SKM-1 (cell line): ENCODE results near the gene GFOD1.
"Not testable (repeated sequence)": the region's sequence is repeated elsewhere in the genome, so short reads cannot be mapped to it uniquely, and the experiment has no call there.

Source experiments
- DNase-seq: peaks from one replicate; lab custom pipeline; 2025; ENCODE audit not compliant: unreplicated experiment; lab: John Stamatoyannopoulos, UW

The GFOD1 gene

DNA sequence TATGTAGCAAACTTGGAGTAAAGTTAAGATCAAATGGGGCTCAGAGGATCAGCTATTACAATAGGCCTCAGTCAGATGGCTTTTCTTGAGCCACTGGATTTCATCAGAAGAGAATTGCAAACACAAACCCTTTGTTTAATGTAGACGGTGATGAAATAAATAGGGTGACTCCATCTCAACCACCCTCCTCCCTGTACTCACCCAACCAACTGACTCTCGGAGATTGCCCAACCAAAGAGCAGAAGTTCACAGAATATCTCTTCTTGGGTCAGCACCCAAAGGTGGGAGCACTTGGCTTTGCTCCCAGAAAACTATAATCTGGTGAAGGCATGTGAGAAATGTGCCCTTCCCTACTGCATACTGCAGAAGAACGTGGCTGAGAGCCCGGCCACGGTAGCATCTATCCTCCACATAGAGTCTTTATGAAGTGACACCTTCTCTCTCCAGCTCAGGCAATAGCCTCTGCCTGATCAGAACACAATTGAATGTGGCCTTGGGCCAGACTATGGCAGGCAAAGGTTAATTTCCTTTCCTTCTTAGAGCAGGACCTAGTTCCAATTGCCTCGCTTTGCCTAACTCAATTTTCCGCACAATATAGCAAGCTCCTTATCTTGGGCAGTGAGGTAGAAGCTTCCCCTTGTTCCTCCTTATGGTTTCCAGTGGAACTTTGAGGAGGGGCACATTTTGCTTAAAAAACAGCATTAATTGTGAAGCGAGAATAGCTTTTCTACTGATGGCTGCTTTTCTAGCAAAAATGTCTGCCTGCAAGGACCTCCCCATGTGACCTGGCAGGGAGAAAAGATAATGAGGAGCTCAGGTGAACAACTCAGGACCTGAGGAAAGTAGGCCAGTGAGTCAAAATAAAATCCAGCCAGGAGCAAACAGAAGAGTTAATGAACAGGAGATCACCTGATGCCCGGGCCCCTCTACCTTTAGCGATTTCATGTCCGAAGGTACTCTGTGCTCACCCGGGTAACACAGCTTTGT, 79.4 kb downstream of the GFOD1 start:
- DNase-seq, result peak; percentile 97

DNA sequence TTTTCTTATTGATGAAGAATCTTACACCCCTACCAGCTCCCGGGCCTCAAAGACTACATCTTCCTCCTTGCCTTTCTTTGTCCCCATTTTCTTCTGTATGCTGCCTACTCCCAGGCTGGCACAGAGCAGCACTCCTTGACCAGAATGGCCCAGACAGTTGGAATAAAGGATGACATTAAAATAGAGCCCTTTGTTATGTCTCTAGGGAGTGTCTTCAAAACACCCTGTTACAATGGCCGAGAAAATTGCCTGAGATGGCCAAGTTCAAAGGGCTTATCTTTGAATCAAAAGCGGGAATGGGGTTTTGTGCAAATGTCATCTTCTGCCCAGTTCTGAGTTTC, 80.1 kb downstream of the GFOD1 start:
- DNase-seq, result no peak

DNA sequence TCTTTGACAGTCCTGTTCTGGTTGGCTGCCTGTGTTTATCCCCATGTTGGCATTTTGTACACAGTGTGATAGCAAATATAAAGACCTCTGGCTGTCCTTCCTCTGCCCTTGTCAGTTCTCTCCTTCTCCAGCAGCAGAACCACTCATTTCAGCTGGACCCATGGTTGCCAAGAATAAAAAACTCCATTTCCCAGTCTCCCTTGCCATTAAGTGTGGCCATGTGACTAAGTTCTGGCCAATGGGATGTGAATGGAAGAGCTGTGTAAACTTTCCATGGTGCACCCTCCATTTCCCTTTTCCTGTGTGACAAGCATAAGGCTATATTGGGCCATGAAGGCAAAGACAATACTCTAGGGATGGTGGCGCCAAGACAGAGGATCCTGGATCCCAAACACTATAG, 80.6 kb downstream of the GFOD1 start:
- peak; percentile 34 for DNase-seq

DNA sequence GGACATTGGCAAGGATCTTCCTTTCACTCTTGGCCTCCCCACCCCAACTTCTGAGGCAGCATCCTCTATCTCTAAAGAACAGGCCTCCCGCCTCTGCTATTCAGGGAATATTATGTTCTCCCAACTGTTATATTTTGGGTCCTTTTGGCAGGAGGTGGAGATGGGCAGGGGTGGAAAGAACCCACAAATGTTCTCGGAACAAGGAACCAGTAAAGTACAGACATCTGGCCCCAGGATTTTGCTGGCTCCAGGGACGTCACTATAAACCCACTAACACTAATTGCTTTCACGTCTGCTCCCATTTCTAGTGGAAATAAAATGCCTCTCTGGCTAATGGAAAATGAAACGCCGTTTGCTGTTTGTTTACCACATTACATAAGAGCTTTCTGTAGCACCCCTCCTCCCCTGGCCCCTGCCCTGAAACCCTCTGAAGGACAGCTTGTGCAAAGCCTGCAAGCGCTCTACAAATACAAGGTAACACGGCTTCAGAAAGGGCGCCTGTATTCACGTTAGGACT, 81.4 kb downstream of the GFOD1 start:
- no peak for DNase-seq

DNA sequence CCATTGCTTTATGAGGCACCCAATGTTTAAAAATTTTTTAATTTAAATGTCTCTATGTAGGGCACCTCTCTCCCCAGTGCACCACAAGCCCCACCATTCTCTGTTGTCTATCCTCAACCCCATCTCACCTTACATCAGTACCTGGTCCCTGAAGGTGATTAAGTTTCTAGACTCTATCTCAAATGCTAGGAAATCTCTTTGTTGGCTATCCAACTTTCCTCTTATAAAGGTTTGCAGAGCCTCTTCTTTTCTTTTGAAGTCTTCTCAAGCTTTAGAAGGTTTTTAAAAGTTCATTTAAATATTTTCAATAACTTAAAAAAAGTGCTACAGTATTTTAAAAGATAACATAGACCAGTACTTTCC, 82.5 kb downstream of the GFOD1 start:
- DNase-seq, result no peak

DNA sequence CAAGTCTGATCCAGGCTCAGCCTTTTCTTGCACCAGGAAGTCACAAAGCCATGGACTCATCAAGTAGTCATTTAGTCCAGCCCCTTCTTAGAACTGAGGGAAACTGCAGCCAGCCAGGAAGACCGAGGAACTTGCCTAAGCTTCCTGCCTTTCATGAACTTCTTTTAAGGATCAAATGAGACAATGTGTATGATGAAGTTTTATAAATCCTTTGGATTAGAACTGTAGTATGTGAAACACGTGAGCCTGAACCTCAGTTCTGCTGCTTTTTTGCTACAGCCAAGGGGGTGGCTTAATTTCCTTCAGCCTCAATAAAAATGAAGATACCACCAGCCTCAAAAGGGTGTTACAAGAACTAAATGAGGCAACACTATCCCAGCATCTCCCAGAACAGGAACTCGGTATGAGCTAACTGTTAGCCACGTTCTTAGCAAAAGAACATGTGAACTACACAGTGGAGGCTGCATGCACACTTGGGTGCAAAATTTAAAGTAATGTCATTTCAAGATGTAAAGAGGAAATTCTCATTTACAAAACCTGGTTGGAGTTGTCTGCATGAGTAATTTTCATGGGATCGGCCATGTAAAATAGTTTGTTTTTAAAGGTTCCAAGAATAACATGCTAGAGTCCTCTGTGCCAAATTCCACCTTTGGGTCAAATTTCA, 83.0 kb downstream of the GFOD1 start:
- peak; percentile 80 for DNase-seq

DNA sequence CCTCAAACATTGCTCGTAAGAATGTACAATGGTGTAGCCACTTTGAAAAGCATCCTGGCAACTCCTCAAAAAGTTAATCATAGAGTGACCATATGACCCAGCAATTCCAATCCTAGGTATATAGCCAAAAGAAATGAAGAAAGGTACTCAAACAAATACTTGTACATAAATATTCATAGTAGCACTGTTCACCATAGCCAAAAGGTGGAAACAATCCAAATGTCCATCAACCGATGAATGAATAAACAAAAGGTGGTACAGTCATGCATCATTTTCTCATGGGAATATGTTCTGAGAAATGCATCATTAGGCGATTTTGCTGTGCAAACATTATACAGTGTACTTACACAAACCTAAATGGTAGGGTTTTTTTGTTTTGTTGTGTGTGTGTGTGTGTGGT, 84.7 kb downstream of the GFOD1 start:
- DNase-seq, result no peak

DNA sequence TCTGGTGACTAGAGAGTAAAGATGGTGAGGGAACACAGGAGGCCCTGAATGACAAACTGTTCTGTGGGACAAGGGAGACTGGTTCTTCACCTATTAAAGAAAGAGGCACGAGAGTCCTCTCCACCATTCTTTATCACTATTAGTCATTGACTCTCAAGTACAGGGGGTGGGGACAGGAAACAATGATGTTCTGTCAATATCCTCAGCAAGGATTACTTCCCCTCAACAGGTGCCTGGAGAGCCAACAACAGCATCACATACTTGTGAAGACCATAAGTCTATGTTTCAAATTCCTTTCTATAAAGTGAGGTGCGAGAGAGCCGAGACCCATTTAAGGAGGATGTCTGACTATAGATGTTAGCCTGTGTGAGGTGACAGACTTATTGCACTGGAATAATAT, 86.6 kb downstream of the GFOD1 start:
- DNase-seq, result no peak

DNA sequence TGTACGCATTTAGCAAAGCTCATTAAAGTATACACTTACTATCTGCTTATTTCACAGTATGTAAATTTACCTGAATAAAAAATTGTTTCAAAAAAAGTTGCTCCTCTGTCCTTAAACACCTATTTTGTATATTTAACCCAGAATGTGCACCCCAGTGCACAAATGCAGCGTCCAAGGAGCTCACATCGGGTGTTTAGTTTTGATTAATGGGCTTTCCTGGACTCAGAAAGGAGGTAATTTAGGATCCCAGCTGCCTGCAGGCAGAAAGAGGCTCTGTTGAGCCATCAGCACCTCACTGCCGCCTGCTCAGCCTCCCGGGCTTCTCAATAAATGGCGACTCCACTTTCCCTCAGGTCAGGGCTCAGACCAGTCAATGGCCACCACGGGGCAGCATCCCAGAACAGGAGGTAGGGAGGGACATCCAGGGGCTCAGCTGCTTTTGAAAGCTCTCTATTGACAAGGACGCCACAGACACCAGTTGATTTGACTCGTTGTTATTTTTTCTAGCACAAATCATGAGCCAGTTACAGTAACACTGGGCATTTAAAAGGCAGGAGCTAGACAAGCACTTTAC, 88.9 kb downstream of the GFOD1 start:
- no peak for DNase-seq

DNA sequence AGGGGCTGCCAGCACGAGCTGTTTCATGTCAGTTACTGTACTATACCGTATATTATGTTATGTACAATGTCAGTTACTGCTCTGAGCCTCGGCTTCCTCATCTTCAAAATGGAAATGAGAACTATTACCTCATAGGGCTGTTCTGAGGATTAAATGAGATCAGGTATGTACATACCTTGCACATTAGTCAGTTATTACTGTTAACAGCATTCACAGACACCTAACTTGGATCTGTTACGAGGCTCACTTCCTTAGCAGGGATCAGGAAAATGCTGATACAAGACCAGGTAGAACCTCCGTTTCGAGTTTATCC, 89.4 kb downstream of the GFOD1 start:
- no peak for DNase-seq

DNA sequence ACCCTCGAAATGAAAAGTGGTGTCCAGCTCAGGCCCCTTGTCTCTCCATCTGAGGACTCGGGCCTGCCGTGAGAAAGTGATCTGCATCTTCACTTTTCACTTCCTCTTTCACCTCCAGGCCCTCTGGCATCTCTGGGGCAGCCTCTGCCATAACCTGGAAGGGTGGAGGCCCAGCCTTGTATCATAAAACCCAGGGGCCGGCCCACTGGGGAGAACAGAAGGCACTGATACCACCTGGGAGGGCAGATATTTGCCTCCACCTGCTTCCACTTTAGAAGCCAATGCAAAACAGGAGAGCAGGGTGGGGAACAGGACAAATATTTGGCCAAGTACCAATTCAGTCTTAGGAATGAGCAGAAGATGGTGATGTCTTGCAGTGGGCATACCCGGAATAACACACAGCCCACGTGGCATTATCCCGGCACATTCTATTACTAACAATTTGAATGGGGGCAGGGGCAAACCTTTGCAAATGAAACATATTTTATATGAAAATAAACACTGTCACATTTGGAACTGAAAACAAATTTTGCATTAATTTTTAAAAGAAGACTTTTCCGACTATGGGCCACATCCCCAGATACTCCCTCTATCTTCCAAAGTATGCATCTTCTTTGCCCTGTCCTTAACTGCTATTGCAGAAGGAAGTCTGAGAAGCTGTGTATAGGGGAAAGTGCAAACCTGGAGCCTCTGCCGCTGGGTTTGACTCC, 89.9 kb downstream of the GFOD1 start:
- peak; percentile 23 for DNase-seq

DNA sequence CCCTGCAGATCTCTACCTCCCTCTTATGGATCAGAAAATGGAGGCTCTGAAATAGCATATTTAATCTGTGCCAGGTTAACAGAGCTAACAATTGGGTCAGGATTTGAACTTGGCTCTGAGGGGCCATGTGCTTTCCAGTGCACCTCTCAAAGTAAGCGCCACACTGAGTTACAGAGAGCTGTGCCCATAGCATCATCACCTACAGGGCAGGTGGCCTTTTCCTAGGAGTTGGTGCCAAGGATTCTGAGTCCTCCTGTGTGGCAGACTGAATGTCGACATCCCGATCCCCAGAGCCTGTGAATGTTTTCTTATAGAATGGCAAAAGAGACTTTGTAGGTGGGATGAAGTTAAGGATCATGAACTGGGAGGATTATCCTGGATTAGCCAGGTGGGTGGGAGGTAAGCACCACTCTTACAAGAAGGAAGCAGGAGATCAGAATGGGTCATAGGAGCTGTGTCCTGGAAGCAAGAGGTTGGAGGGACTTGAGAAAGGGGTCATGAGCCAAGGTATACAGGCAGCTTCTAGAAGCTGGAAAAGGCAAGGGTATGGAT, 91.1 kb downstream of the GFOD1 start:
- DNase-seq, result no peak

DNA sequence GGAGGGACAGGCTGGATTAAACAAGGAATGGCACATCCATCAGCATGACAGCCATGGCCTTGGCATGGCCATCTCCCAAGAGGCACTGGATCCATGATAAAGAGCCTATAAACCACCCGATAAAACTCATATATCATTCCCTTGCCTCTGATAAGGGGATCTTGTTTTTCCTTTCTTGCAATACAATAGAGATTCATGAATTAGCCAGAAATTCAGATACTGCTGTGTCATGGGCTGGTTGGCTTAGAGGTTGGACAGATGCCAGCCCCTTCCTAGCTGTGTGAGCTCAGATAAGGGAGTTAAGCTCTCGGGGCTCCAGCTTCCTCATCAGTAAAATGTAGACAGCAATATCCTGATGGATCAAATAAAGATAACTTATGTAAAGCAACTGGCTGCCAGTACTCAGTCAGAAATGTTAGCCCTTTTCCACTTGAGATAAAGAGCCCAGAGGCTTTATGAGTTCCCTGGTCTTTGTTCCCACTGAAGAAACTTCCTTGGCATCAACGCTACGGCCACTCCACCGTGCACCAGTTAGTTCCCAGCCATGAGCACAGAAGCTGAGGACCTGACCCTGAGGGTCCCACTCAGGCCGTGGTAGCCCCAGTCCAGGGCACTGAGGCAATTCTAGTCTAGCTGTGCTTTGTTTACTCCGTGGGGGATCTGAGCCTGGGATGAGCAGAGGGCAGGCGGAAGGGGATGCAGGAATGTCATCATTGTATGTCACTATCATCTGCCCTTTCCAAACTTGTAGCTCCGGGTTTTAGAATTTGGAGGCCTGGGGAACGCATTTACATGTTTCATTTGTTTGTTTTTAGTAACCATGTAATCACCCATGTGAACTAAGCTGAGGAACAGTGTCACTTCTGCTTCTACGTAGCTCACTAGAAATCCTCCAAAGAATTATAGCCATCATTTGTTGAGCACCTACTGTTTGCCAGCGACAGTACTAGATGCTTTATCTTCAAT, 91.8 kb downstream of the GFOD1 start:
- DNase-seq, result peak; percentile 55

DNA sequence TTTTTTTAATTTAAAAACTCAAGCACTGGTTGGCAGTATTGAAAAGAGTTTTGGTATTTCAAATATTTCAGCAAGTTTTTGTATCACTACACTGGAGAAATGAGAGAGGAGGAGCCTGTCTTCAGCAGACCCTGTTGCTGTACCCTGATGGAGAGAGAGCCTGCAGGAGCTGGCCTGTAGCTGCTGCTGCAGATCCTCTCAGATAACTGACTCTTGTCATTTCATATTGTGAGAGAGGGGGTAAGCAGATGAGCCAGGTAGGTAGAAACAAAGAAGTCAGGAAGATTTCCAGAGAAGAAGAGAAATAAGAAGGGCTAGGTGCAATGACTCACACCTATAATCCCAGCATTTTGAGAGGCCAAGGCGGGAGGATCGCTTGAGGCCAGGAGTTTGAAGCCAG, 94.9 kb downstream of the GFOD1 start:
- DNase-seq, result no peak

DNA sequence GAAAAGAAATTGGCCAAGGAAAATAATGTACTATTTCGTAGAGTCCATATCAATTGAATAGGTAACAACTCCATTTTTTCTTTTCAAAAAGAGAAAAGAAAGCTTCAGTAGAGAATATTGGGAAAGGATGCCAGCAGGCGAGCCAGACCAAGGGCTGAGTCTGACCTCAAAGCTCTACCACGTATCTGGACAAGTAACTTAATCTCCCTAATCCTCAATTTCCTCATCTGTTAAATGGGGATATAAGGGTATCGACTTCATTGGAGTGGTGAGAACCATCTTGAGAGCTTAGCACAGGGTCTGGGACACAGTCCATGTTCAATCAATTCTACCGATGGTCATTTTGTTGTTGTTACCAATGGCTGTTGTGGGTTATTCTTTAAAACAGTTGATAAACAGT, 95.9 kb downstream of the GFOD1 start:
- no peak for DNase-seq

DNA sequence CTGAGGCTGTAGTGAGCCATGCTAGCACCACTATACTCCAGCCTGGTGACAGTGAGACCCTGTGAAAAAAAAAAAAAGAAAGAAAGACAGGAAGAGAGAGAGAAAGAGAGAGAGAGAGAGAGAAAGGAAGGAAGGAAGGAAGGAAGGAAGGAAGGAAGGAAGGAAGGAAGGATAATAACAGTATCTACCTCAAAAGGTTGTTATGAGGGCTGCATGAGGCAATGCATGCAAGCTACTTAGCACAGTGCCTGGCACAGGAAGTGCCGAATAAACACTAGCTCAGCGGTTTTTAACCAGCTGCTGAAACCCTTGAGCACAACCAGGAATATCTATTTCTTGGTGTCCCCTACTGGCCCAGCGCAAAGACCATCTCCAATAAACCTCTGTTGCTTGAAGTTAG, 96.7 kb downstream of the GFOD1 start:
- DNase-seq, result no peak

DNA sequence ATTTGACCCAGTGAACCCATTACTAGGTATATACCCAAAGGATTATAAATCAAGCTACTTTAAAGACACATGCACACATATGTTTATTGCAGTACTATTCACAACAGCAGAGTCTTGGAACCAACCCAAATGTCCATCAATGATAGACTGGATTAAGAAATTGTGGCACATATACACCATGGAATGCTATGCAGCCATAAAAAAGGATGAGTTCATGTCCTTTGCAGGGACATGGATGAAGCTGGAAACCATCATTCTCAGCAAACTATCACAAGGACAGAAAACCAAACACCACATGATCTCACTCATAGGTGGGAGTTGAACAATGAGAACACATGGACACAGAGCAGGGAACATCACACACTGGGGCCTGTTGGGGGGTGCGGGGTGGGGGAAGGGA, 98.2 kb downstream of the GFOD1 start:
- not testable (repeated sequence) for DNase-seq

DNA sequence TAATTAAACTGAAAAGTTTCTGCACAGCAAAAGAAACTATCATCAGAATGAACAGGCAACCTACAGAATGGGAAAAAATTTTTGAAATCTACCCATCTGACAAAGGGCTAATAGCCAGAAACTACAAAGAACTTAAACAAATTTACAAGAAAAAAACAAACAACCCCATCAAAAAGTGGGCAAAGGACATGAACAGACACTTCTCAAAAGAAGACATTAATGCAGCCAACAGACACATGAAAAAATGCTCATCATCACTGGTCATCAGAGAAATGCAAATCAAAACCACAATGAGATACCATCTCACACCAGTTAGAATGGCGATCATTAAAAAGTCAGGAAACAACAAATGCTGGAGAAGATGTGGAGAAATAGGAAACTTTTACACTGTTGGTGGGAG, 98.6 kb downstream of the GFOD1 start:
- DNase-seq, result not testable (repeated sequence)

DNA sequence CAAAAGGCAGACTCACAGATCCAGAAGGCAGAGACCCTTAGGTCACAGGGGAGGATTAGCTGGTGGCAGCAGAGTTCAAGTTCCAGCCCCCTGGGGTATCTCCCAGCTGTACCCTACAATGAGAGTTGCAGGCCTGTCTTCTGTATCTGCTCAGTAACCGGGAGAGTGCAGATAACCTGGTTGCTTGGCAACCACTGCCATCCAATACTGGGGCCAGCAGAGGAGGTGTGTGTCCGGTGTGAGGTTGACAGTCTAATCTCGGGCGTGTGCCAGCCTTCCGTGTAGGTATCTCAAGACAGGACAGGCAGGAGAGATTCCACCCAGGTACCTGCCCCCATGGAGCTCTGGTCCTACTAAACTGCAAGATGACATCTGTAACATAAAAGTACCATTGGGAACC, 102.4 kb downstream of the GFOD1 start:
- DNase-seq, result no peak

DNA sequence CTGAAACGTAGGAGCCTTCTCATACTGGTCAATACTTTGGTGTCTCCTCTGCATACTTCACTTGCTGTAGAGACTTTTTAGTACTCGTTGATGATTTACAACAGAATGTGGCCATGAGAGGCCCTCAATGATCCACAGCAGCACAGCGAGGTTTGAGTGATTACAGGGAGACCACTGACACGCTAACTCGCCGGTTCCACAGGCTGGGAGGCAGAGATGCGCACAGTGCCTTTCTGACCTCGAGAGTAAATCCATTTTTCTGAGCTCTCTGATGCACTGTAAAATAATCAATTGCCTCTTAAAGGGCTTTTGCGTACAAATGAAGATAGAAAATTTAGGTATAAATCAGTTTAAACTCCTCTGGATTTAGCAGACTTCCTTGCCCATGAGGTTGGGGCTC, 102.9 kb downstream of the GFOD1 start:
- DNase-seq, result no peak
